ENCODE data around the gene CCP110.

CCP110 gene

DNA sequence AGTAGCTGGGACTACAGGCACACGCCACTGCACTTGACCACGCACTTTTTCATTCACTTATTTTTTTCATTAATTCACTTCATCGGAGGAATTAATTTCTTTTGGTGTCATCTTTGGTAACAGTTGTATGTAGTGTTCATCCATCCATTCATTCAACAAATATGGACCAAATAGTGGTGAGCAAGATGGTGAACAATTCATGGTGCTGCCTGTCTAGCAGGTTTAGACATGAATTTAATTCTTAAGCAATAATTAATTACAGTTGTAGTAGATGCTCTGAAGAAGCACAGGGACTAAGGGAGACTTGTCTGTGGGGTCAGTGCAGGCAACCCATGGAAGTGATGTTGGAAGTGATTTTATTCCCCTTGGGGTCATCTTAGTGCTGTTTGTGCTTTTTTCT is 24.3 kb upstream of the CCP110 start:
- TF ChIP-seq GATA3 (IDR thresholded peaks at IDR 0.05; ENCODE audit: low read depth, low read length), result no peak
- no peak for TF ChIP-seq GATA2 (IDR thresholded peaks at IDR 0.05; ENCODE audit: low read depth, low read length)

- TF ChIP-seq GATA2 (IDR thresholded peaks at IDR 0.05; ENCODE audit: low read depth, low read length) (no peak), GATA3 (IDR thresholded peaks at IDR 0.05; ENCODE audit: low read depth, low read length) (no peak)
Measured at GRCh38 chr16:19502395-19503131, 21.2 kb upstream of the CCP110 start.

GRCh38 chr16:19503461-19504075 is 20.2 kb upstream of the CCP110 start:
- TF ChIP-seq GATA3 (IDR thresholded peaks at IDR 0.05; ENCODE audit: low read depth, low read length) (no peak), GATA2 (IDR thresholded peaks at IDR 0.05; ENCODE audit: low read depth, low read length) (no peak)

DNA sequence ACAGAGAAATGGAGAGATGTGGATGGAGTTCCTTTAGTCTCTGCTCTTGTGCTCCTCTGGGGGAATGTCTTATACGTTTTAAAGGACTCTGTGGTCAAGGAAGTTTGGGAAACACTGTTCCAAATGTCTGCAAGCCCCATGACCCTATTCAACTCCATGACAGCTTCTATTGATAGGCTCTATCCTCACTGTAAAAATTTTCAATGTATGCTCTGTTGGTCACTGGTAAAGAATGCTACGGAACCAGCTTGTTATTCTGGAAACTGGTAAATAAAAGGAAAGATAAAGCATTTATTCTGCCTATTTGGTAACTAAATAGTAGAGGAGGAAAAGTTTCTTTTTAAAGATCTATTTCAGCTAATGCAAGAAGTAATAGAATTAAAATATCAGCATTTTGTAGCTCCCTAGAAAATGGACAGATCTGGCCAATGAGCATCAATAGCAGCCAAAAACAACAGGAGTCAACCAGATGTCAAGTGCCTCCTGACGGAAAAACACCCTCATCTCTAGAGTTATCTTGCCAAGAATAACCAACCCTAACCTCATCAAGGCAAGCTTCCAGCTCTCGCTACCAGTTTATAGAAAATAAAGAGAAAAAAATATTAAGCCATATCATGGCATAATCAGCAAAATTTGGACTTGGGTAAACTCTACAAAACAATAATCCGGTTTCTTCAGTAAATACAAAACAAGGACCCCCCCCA is 18.0 kb upstream of the CCP110 start:
- no peak for TF ChIP-seq GATA3 (IDR thresholded peaks at IDR 0.05; ENCODE audit: low read depth, low read length)
- no peak for TF ChIP-seq GATA2 (IDR thresholded peaks at IDR 0.05; ENCODE audit: low read depth, low read length)

GRCh38 chr16:19506965-19507364 is 16.8 kb upstream of the CCP110 start:
- no peak for TF ChIP-seq GATA2 (IDR thresholded peaks at IDR 0.05; ENCODE audit: low read depth, low read length)

- TF ChIP-seq GATA3 (IDR thresholded peaks at IDR 0.05; ENCODE audit: low read depth, low read length) (no peak), GATA2 (IDR thresholded peaks at IDR 0.05; ENCODE audit: low read depth, low read length) (no peak)
Measured at GRCh38 chr16:19507867-19508266, 15.9 kb upstream of the CCP110 start.

DNA sequence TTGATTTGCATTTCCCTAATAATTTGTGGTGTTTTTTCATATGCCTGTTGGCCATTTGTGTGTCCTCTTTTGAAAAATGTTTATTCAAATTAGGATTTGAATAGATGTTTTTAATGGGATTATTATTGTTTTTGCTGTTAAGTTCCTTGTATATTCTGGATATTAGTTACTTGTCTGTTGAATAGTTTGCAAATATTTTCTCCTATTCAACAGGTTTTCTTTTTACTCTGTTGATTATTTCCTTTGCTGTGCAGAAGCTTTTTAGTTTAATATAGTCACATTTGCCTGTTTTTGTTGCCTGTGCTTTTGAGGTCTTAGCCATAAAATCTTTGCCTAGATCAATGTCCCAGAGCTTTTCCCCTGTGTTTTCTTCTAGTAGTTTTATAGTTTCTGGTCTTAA is 11.4 kb upstream of the CCP110 start:
- TF ChIP-seq GATA3 (IDR thresholded peaks at IDR 0.05; ENCODE audit: low read depth, low read length) (no peak), GATA2 (IDR thresholded peaks at IDR 0.05; ENCODE audit: low read depth, low read length) (no peak)

DNA sequence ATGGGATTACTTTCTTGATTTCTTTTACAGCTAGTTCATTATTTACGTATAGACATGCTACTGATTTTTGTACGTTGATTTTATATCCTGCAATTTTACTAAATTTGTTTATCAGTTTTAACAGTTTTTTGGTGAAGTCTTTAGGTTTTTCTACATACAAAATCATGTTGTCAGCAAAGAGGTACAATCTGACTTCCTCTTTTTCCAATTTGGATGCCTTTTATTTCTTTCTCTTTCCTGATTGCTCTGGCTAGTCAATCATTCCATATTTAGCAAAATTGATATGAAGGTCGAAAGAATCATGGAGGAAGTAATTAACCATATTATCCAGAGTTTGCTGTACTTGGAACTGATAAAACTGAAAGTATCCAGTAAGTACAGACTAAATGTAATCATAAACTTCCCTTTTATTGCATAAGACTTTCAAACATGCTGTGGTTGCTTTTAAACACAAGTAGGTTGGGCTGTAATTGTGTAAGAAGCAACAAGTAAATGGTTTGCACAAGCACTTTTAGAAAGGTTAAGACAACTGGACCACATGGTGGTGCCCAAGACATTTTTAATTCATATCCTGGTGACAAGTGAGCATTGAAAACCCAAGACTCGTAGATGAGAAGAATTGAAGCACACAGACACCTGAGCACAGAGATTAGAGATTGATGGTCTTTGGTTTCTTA is 10.2 kb upstream of the CCP110 start:
- TF ChIP-seq GATA2 (IDR thresholded peaks at IDR 0.05; ENCODE audit: low read depth, low read length), result no peak
- TF ChIP-seq GATA3 (IDR thresholded peaks at IDR 0.05; ENCODE audit: low read depth, low read length), result no peak

DNA sequence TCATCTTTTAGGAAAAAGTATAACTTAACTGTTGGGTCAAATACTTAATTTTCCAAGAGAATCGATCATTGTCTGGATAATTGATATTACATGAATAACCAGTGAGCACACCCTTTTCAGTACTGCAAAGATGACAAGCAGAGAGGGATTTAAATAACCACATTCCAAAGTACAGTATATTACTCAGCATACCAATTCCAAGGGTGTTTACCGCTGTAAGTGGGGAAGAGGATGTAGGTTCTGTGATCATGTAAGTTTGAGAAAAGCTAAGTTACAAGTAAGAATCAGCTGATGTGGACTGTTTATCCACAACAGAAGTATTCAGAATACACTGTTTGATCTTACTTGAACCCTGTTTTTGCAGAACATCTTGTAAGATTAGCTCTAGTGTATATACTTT is 8.0 kb upstream of the CCP110 start:
- TF ChIP-seq GATA2 (IDR thresholded peaks at IDR 0.05; ENCODE audit: low read depth, low read length) (no peak), GATA3 (IDR thresholded peaks at IDR 0.05; ENCODE audit: low read depth, low read length) (no peak)

- TF ChIP-seq GATA2 (IDR thresholded peaks at IDR 0.05; ENCODE audit: low read depth, low read length) (no peak), GATA3 (IDR thresholded peaks at IDR 0.05; ENCODE audit: low read depth, low read length) (no peak)
Measured at GRCh38 chr16:19517424-19518089, 6.2 kb upstream of the CCP110 start.

GRCh38 chr16:19518388-19518787 is 5.4 kb upstream of the CCP110 start:
- TF ChIP-seq GATA2 (IDR thresholded peaks at IDR 0.05; ENCODE audit: low read depth, low read length) (no peak), GATA3 (IDR thresholded peaks at IDR 0.05; ENCODE audit: low read depth, low read length) (no peak)

GRCh38 chr16:19520861-19521331 is 2.8 kb upstream of the CCP110 start:
- no peak for TF ChIP-seq GATA3 (IDR thresholded peaks at IDR 0.05; ENCODE audit: low read depth, low read length)
- no peak for TF ChIP-seq GATA2 (IDR thresholded peaks at IDR 0.05; ENCODE audit: low read depth, low read length)

- no peak for TF ChIP-seq GATA3 (IDR thresholded peaks at IDR 0.05; ENCODE audit: low read depth, low read length)
- no peak for TF ChIP-seq GATA2 (IDR thresholded peaks at IDR 0.05; ENCODE audit: low read depth, low read length)
Measured at GRCh38 chr16:19521471-19522396, 2.0 kb upstream of the CCP110 start, which contains the start of gene GDE1. Gene GDE1 (minus strand): TSS chr16:19522098. CDS start chr16:19521964, 134 bp downstream.

Data from SH-SY5Y (cell line).